HG02623 (cell line): ENCODE measurements around the gene TRIM3.

Experiments
- ATAC-seq: cut with Tn5 transposase; IDR thresholded peaks from one replicate; pipeline ENCODE4 v1.9.1; 2021; ENCODE audit warnings: moderate library complexity; ENCODE audit not compliant: unreplicated experiment

TRIM3 gene

GRCh38 chr11:6404342-6405051 lies 69.2 kb downstream of the TRIM3 start:
- ATAC-seq = no peak

DNA sequence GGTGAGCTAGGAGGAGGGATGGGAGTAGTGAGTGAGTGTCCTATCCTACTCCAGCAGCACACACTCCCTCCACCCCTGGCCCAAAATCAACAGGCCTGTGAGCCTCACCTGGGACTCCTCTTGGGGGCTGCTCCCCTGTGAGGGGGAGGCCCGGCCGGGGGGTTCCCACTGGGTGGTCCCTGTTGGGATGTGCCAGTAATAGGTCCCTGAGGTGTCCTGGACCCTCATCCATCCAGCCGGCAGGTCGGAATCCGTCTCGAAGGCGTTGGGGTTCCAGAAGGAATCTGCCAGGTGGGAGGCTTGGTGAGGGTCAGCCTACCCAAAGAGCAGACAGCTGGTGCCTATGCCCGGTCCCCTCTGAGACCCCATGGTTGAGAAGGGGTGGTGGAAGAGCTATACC lies 70.2 kb downstream of the TRIM3 start:
- no peak for ATAC-seq

- ATAC-seq = peak; percentile 97
These were observed 71.2 kb downstream of the TRIM3 start for GRCh38 chr11:6402561-6402981.

DNA sequence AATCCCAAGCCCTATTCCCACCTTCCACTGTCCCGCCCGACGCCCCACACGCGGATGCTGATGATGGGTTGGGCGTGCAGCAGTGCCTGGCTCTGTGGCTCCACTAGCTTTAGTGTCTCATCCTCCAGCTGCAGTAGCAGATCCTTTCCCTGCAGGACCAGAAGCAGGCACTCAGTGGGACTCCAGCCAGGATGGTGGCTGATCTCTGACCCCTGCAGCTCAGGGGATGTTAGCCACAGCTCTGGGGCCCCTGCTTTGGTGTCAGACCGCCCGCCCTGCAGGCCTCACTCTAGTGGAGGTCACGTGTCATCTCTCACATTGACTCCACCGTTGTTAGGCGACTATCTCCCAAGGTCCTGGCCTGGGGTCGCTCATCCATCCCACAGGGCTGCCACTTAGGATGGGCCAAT lies 71.7 kb downstream of the TRIM3 start:
- ATAC-seq = peak; percentile 26

DNA sequence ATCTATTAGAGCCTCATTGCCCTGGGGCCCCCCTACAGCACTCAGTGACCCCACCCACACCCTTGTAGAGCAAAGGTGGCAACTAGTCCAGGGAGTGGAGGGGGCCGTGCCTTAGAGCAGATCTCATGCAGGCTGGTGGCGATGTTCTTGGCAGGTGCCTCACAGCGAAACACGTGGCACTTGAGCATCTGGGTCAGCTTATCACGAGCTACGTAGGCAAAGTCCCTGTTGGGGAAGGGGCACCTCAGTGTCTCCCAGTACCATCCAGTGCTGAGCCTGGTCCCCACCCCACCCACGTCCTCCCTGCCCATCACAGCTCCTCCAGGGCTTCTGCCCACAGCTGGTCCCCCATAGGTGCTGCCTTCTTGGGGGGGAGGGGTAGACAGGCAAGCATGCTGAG lies 72.3 kb downstream of the TRIM3 start:
- ATAC-seq = no peak

DNA sequence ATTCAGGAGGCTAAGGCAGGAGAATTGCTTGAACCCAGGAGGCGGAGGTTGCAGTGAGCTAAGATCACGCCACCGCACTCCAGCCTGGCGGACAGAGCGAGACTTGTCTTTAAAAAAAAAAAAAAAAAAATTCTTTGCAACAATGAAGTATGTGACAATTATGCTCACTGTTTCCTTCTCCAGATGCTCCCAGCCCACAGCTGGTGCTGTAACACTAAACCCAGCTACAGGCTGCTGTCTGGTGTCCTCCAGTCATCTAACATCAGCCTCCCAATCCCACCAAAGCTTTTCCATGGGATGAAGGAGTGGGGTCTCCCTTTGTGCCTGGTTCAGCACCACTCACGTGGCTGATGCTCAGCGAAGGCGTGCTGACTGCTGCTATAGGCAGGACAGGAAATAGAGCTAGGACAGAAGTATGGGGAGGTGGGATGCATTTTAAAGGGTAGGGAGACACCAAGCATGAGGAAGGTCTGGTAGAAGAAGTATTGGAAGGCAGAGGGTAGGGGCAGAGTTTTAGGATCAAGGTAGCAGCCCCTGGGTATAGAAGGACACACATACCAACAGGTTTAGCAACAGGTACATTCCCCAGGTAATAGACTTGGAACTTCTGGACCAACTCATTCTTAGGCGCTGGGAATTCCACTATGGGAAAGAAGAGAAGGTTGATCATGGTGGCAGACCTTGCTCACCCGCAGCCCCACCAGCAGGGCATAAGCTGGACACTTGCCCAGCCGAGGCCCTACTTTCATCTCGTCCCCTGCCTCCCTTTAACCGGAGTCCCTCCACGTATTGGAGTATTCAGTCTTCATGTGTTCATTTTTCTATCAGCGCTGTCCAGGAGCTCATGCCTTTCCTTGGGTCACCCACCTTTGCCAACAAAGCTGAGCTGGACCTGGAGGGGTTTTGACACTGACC lies 73.1 kb downstream of the TRIM3 start:
- ATAC-seq = no peak
